Skeletal muscle tissue (tissue), 4 donors: ENCODE data around the gene SFXN3. TPM values are rescaled to one million over a fixed set of nuclear protein-coding genes. Genes with fewer than 3 reads are reported as not detected.

Experiments used
- H3K27ac ChIP-seq: one replicate; pipeline ENCODE4 v1.7.0; 2013; ENCODE audit warnings: mild to moderate bottlenecking, low read depth, low read length, inconsistent platforms
- H3K27me3 ChIP-seq, 3 donors: one replicate each; pipeline ENCODE4 v1.7.0; 2013; ENCODE audit warnings: low read length in 3 of 3; ENCODE audit not compliant: control insufficient read depth in 3 of 3, insufficient read depth in 3 of 3
- H3K36me3 ChIP-seq, 3 donors: one replicate each; pipeline ENCODE4 v1.7.0; 2013; ENCODE audit warnings: low read length in 3 of 3; ENCODE audit not compliant: control insufficient read depth in 3 of 3, insufficient read depth in 3 of 3
- H3K4me1 ChIP-seq, 3 donors: one replicate each; pipeline ENCODE4 v1.7.0; 2013; ENCODE audit warnings: low read length in 3 of 3, mild to moderate bottlenecking in 3 of 3; ENCODE audit not compliant: control insufficient read depth in 3 of 3, insufficient read depth in 3 of 3
- H3K4me3 ChIP-seq, 3 donors: one replicate each; pipeline ENCODE4 v1.7.0; 2013; ENCODE audit warnings: low read length in 3 of 3
- H3K9ac ChIP-seq, 3 donors: one replicate each; pipeline ENCODE4 v1.7.0; 2013; ENCODE audit warnings: low read length in 3 of 3, mild to moderate bottlenecking in 3 of 3, moderate library complexity in 2 of 3, low read depth in 1 of 3
- H3K9me3 ChIP-seq, 3 donors: one replicate each; pipeline ENCODE4 v1.7.0; 2013; ENCODE audit warnings: low read length in 3 of 3; ENCODE audit not compliant: control insufficient read depth in 3 of 3
- total RNA-seq: library from RNA; depleted of rRNA; stranded (reverse); fragments of >200 nt; gene quantifications from one replicate; pipeline ENCODE4 v1.2.3, GENCODE V29; 2014
- donor health status: Osteomylitis.

Gene SFXN3
- total RNA-seq, 1 donor from 2014 or later, result 18.8 TPM

- peak within 1 kb of the TSS; percentile 95 for H3K27ac ChIP-seq
- H3K27me3 ChIP-seq, result no peaks in the 10 kb centered on the region
- H3K4me1 ChIP-seq, result peaks cover 45 to 67% (median 57%) of the 10 kb centered on the region in 3 donors
- peaks cover 16 to 19% (median 18%) of the 10 kb centered on the region in 3 donors for H3K36me3 ChIP-seq
- H3K9ac ChIP-seq, result peak within 1 kb of the TSS; percentile 86 to 99 (median 99)
- H3K4me3 ChIP-seq, result peak within 1 kb of the TSS; percentile 72 to 89 (median 86)
- H3K9me3 ChIP-seq, result no peaks in the 10 kb centered on the region
Measured at GRCh38 chr10:100999742-101000126, 31.3 kb upstream of the SFXN3 start, which contains the start of gene LZTS2. LZTS2 (plus strand) TSS chr10:100999808; CDS start chr10:101002539, 2,731 bp downstream.

GRCh38 chr10:101000127-101000914, 30.7 kb upstream of the SFXN3 start:
- Histone ChIP-seq H3K4me1 (peaks cover 49 to 67% (median 61%) of the 10 kb centered on the region in 3 donors), H3K9me3 (no peaks in the 10 kb centered on the region), H3K4me3 (peak overlapping the region; percentile 72 to 89 (median 85)), H3K36me3 (peaks cover 17 to 23% (median 23%) of the 10 kb centered on the region in 3 donors), H3K27me3 (no peaks in the 10 kb centered on the region), H3K27ac (peak overlapping the region; percentile 95), H3K9ac (peak overlapping the region; percentile 86 to 99 (median 99))

GRCh38 chr10:101000915-101001658, 29.9 kb upstream of the SFXN3 start:
- peak overlapping the region; percentile 72 to 89 (median 85) for H3K4me3 ChIP-seq
- no peaks in the 10 kb centered on the region for H3K27me3 ChIP-seq
- H3K27ac ChIP-seq, result peak overlapping the region; percentile 95
- peaks cover 23 to 31% (median 28%) of the 10 kb centered on the region in 3 donors for H3K36me3 ChIP-seq
- H3K9me3 ChIP-seq, result no peaks in the 10 kb centered on the region
- peaks cover 54 to 67% (median 65%) of the 10 kb centered on the region in 3 donors for H3K4me1 ChIP-seq
- peak overlapping the region; percentile 86 to 99 (median 99) for H3K9ac ChIP-seq

- peak overlapping the region; percentile 42 to 89 (median 85) for H3K4me3 ChIP-seq
- H3K27me3 ChIP-seq, result no peaks in the 10 kb centered on the region
- peaks cover 50 to 62% (median 60%) of the 10 kb centered on the region in 3 donors for H3K4me1 ChIP-seq
- H3K36me3 ChIP-seq, result peaks cover 27 to 35% (median 31%) of the 10 kb centered on the region in 3 donors
- peak overlapping the region; percentile 45 to 99 (median 86) for H3K9ac ChIP-seq
- H3K27ac ChIP-seq, result peak overlapping the region; percentile 95
- H3K9me3 ChIP-seq, result no peaks in the 10 kb centered on the region
Measured at GRCh38 chr10:101001659-101002035, 29.4 kb upstream of the SFXN3 start.

GRCh38 chr10:101002456-101002855, 28.6 kb upstream of the SFXN3 start:
- peak overlapping the region in 2 of 3 donors; percentile 42 to 89 for H3K4me3 ChIP-seq
- peaks cover 48 to 66% (median 58%) of the 10 kb centered on the region in 3 donors for H3K4me1 ChIP-seq
- peaks cover 30 to 43% (median 39%) of the 10 kb centered on the region in 3 donors for H3K36me3 ChIP-seq
- H3K27ac ChIP-seq, result peak overlapping the region; percentile 95
- no peaks in the 10 kb centered on the region for H3K9me3 ChIP-seq
- H3K27me3 ChIP-seq, result no peaks in the 10 kb centered on the region
- H3K9ac ChIP-seq, result peak overlapping the region; percentile 45 to 99 (median 86)

- H3K36me3 ChIP-seq, result peaks cover 30 to 43% (median 39%) of the 10 kb centered on the region in 3 donors
- no peaks in the 10 kb centered on the region for H3K9me3 ChIP-seq
- no peaks in the 10 kb centered on the region for H3K27me3 ChIP-seq
- no peak overlapping the region for H3K4me3 ChIP-seq
- peak overlapping the region in 2 of 3 donors; percentile 20 to 86 for H3K9ac ChIP-seq
- peaks cover 46 to 63% (median 50%) of the 10 kb centered on the region in 3 donors for H3K4me1 ChIP-seq
- peak overlapping the region; percentile 6 for H3K27ac ChIP-seq
Measured at GRCh38 chr10:101003639-101004206, 27.3 kb upstream of the SFXN3 start.

GRCh38 chr10:101005361-101005760, 25.7 kb upstream of the SFXN3 start:
- H3K36me3 ChIP-seq, result peaks cover 30 to 43% (median 39%) of the 10 kb centered on the region in 3 donors
- H3K9me3 ChIP-seq, result no peaks in the 10 kb centered on the region

GRCh38 chr10:101005869-101006567, 25.0 kb upstream of the SFXN3 start:
- no peaks in the 10 kb centered on the region for H3K27me3 ChIP-seq
- no peak overlapping the region for H3K9ac ChIP-seq
- H3K4me3 ChIP-seq, result no peak overlapping the region
- H3K27ac ChIP-seq, result no peak overlapping the region
- peaks cover 30 to 43% (median 39%) of the 10 kb centered on the region in 3 donors for H3K36me3 ChIP-seq
- no peaks in the 10 kb centered on the region for H3K9me3 ChIP-seq
- peaks cover 36 to 55% (median 37%) of the 10 kb centered on the region in 3 donors for H3K4me1 ChIP-seq

More at GRCh38 chr10:101005361-101005760, 25.7 kb upstream of the SFXN3 start:
- Histone ChIP-seq H3K27ac (no peak overlapping the region), H3K4me1 (peaks cover 43 to 60% (median 44%) of the 10 kb centered on the region in 3 donors), H3K27me3 (no peaks in the 10 kb centered on the region), H3K9ac (peak overlapping the region in 1 of 3 donors; percentile 54), H3K4me3 (no peak overlapping the region)

- Histone ChIP-seq H3K9me3 (no peaks in the 10 kb centered on the region), H3K9ac (peak overlapping the region in 1 of 3 donors; percentile 45), H3K4me3 (no peak overlapping the region), H3K27me3 (no peaks in the 10 kb centered on the region), H3K4me1 (peaks cover 30 to 48% (median 31%) of the 10 kb centered on the region in 3 donors), H3K36me3 (peaks cover 30 to 43% (median 39%) of the 10 kb centered on the region in 3 donors), H3K27ac (no peak overlapping the region)
Measured at GRCh38 chr10:101006593-101007098, 24.4 kb upstream of the SFXN3 start.
